Measurements from ENCODE around the gene ADPRM. TPM values are rescaled to one million over a fixed set of nuclear protein-coding genes. Genes with fewer than 3 reads are reported as not detected.
A peak's percentile ranks its signal among the peaks of the same experiment; 100 is the strongest.

The ADPRM gene
- polyA plus RNA-seq, 1 donor from 2014 or later, result 33.2 TPM

DNA sequence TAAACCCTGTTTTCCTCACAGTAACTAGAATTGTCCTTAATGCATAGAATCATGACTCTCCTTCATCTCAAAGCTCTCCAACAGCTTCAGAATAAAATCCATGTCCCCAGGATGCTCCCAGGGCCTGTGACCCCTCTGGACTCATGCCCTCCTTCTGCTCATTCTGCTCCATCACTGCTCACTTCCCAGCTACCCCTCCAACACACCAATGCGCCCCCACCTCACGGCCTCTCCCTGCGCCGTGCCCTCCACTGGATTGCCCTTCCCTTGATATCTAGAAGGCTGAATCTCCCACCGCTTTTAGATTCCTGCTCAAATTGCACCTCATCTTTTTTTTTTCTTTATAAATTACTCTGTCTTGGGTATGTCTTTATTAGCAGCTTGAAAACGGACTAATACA lies 45.0 kb downstream of the ADPRM start:
- Mint-ChIP-seq H3K9me3 (no peaks in the 10 kb centered on the region), H3K4me3 (no peak overlapping the region), H3K4me1 (no peaks in the 10 kb centered on the region), H3K27ac (no peak overlapping the region), H3K36me3 (no peaks in the 10 kb centered on the region), H3K27me3 (peaks cover 13% of the 10 kb centered on the region)

DNA sequence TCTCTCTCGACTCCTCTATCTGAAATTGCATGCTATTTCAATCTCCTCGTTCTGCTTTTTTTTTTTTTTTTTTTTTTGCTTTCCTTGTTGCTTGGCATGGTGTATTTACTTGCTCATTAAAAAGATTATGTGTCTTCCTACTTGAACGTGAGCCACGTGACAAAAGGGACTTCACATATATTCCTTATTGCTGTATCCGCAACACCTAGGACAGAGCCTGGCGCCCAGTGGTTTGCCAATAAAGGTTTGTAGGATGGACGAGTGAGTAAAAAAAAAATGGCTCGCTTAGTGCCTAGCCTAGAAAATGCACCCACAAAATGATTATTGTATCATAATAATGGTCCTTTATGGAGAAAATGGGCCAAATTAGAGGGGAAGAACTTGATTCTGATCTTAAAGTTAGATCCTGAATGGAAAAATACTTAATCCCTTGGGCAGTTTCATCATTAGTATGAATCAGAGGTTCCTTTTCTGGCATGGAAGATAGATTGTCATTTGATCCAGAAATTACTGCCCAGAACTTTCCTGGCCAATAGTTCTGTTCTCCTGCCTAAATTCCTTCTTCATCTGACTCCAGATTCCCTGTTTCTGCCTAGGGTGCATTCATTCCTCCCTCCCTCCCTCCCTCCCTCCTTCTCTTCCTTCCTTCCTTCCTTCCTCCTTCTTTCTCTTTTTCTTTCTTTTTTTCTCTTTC lies 46.1 kb downstream of the ADPRM start:
- Mint-ChIP-seq H3K4me1 (no peaks in the 10 kb centered on the region), H3K9me3 (no peaks in the 10 kb centered on the region), H3K4me3 (no peak overlapping the region), H3K36me3 (no peaks in the 10 kb centered on the region), H3K27me3 (peaks cover 14% of the 10 kb centered on the region), H3K27ac (no peak overlapping the region)

DNA sequence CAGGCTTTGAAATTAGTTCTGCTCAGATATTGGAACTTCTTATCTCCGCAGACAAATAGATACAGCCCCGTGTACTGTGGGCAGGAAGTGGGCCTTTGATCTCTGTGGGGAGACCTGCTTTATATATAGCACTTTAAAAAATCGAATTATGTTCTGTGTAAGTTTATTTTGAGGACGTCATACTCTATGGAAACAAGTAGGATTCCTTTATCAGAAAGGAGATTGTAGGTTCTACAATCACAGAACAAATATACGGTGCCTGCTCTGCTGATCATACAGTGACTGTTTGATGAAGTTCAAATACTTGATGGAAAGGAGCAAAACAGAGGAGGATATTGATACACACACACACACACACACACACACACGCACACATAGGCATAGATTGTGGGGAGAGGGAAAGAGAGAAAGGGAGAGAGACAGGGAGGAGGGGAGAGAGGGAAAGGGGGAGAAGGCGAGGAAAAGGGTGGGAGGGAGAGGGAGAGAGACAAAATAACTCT lies 47.2 kb downstream of the ADPRM start:
- Mint-ChIP-seq H3K4me3 (no peak overlapping the region), H3K4me1 (no peaks in the 10 kb centered on the region), H3K36me3 (no peaks in the 10 kb centered on the region), H3K27me3 (peaks cover 10% of the 10 kb centered on the region), H3K27ac (no peak overlapping the region), H3K9me3 (no peaks in the 10 kb centered on the region)

DNA sequence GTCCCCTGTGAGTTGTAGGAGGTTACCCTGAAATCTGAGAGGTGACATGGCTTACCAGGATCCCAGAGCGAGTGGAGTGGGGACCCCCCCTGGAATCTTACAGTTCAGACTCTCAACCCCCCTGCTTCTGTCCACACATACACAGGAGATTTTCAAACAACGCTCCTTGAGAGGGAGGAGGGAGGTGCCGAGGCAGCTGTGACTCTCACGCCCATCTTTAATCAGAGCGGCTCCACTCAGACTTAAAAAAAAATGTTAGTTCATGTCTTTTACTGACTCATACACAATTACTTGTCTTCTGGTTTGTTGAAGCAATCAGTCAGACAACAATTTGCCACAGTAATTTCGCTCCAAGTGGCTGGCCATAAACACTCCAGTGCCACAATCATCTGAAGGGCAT lies 47.8 kb downstream of the ADPRM start:
- no peak overlapping the region for H3K27ac Mint-ChIP-seq

DNA sequence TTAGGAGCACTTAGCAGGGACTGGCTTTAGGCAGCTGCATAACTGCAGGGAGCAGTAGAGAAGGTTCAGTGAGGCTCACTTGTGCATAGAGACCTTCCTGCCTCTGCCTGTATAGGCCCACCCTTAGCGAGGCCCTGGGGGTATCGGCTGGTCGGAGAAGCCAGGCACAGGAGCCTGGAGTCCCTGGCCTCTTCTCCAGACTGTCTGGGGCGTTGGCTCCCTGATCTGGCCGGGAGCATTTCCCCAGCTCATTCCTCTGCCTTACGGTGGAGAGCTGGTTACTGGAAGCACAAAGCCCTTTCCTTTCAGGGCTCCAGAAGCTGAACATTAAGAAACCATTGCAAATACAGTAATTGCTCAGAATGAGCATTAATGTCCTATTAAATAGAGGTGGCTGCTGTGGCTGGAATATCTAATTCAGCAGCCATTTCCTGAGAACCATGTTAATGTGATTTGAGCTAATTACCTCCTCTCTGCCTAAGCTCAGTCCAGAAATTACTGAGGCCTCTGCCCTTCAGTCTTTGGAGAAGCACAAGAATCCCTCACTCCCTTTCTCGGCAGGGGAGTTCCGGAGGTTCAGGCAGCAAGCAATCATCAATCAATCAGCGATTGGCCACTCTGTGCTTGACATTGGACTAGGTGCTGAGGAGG lies 51.3 kb downstream of the ADPRM start:
- no peak overlapping the region for H3K27ac Mint-ChIP-seq

More for the DNA sequence above, 47.8 kb downstream of the ADPRM start:
- Mint-ChIP-seq H3K27me3 (peaks cover 8% of the 10 kb centered on the region), H3K4me3 (no peak overlapping the region), H3K36me3 (no peaks in the 10 kb centered on the region), H3K4me1 (no peaks in the 10 kb centered on the region), H3K9me3 (no peaks in the 10 kb centered on the region)

DNA sequence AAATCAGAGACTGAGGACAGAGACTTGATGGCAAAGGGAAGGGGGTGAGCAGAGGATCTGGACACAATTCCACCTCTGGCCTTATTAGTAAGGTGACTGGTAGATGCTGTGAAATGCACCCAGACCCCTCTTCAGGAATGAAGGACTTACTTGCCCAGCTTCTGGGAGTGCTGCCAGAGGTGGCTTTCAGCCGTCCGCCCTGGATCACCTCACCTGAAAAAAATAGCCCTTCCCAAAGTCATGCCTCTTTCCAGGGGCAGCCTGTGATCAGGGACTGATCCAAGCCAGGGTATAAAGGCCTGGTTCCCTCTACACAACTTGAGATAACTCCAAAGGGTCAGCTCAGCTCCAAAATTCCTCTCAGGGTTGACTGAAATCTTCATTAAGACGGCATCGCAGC lies 52.8 kb downstream of the ADPRM start:
- Mint-ChIP-seq H3K9me3 (no peaks in the 10 kb centered on the region), H3K4me3 (no peak overlapping the region), H3K27ac (peak overlapping the region in 1 of 3 donors; percentile 51), H3K4me1 (no peaks in the 10 kb centered on the region), H3K36me3 (no peaks in the 10 kb centered on the region), H3K27me3 (peaks cover 5% of the 10 kb centered on the region)

More for the DNA sequence above, 51.3 kb downstream of the ADPRM start:
- Mint-ChIP-seq H3K9me3 (no peaks in the 10 kb centered on the region), H3K4me3 (no peak overlapping the region), H3K36me3 (no peaks in the 10 kb centered on the region), H3K27me3 (peaks cover 7% of the 10 kb centered on the region), H3K4me1 (no peaks in the 10 kb centered on the region)

DNA sequence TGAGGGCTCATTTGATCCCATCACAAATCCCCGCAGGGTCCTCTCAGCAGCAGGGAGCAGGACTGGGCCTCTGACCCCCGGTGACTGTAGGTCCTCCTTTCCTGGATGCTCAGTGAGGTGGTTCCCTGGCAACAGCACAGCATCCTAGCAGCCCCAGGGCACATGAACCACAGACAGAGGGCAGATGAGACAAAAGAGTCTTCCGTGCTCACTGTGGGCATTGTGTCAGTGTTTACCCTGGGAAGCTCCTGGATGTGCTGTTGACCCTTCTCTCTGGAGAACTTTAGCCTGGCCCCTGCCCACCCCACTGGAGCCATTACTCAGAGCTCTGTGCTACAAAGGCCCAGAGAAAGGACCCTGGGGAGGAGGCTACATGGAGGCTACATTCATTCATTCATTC lies 54.2 kb downstream of the ADPRM start:
- Mint-ChIP-seq H3K27me3 (peaks cover 3% of the 10 kb centered on the region), H3K36me3 (no peaks in the 10 kb centered on the region), H3K4me3 (no peak overlapping the region), H3K4me1 (no peaks in the 10 kb centered on the region), H3K27ac (no peak overlapping the region), H3K9me3 (no peaks in the 10 kb centered on the region)

DNA sequence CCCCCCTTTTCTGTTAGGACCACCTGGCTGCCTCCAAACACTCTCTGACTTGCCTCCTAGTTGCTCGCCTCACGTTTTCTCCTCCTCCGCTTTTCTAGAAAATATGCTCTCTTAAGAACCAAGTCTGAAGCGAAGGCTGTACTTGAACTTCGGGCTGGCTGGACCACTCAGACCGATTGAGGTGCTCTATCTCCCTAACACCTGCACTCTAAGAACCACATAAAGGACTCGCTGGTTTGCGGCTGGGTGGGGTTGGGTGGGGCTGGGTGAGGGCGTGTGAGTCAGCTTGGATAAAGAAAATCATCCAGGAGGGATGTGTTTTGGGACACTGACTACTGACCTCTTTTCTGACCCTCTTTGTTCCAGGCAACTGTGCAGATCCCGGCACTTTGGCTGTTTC lies 55.3 kb downstream of the ADPRM start:
- H3K36me3 Mint-ChIP-seq, result no peaks in the 10 kb centered on the region
- H3K4me1 Mint-ChIP-seq, result no peaks in the 10 kb centered on the region
- no peaks in the 10 kb centered on the region for H3K9me3 Mint-ChIP-seq

DNA sequence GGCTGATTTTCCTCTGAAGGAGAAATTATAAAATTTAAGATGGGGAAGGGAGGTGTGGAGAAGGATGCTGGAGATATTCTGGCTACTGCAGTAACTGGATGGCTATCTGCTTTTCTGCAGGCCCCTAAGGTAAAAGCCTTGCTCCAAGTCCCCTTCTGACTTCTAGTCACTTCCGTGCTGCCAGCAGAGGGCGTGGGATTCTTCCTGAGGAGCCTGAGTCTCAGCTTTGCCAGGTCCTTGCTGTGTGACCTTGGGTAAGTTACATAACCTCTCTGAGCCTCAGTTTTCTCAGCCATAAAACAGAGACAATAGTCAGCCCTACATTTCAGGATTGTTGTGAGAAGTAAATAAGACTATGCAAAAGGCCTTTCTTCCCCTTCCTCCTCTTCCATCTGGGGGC lies 56.7 kb downstream of the ADPRM start:
- no peaks in the 10 kb centered on the region for H3K27me3 Mint-ChIP-seq
- no peaks in the 10 kb centered on the region for H3K9me3 Mint-ChIP-seq
- H3K36me3 Mint-ChIP-seq, result peaks cover 2% of the 10 kb centered on the region
- no peak overlapping the region for H3K4me3 Mint-ChIP-seq
- H3K4me1 Mint-ChIP-seq, result no peaks in the 10 kb centered on the region
- no peak overlapping the region for H3K27ac Mint-ChIP-seq

More for the DNA sequence above, 55.3 kb downstream of the ADPRM start:
- Mint-ChIP-seq H3K27ac (no peak overlapping the region), H3K4me3 (no peak overlapping the region), H3K27me3 (peaks cover under 1% of the 10 kb centered on the region)

DNA sequence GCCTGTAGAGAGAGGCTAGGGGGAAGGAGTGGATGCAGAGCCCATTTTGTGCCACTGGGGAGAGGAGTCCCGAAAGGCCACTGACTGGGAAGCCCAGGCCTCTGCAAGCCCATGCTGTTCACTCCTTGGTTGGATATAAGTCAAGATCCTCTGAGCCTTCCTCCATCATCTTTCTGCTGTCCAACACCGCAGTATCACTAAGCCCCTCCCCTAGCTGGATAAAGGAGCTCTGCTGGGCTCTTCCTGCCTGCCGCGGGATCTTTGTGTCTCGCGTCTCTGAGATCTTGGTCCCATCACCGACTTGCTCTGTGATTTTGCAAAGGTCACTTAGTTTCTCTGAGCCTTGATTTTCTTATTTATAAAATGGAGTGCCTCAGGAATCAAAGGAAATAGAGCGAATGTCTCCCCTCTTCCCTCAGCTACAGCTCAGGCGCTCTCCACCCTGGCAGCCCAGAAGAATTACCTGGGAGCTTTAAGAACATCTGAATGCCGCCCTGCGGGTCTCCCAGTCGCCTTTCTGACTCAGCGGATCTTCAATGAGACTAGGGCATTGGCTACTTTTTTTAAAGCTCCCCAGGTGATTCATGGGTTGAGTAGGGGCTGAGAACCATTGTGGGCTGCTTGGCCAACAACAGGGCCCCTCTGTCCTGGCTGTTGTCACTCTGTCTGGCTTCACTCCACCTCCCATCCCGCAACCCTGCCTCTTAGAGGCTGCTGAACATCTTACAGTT lies 57.6 kb downstream of the ADPRM start:
- no peaks in the 10 kb centered on the region for H3K27me3 Mint-ChIP-seq
- H3K27ac Mint-ChIP-seq, result no peak overlapping the region
- no peaks in the 10 kb centered on the region for H3K4me1 Mint-ChIP-seq
- H3K36me3 Mint-ChIP-seq, result peaks cover 2% of the 10 kb centered on the region
- no peaks in the 10 kb centered on the region for H3K9me3 Mint-ChIP-seq
- H3K4me3 Mint-ChIP-seq, result no peak overlapping the region

DNA sequence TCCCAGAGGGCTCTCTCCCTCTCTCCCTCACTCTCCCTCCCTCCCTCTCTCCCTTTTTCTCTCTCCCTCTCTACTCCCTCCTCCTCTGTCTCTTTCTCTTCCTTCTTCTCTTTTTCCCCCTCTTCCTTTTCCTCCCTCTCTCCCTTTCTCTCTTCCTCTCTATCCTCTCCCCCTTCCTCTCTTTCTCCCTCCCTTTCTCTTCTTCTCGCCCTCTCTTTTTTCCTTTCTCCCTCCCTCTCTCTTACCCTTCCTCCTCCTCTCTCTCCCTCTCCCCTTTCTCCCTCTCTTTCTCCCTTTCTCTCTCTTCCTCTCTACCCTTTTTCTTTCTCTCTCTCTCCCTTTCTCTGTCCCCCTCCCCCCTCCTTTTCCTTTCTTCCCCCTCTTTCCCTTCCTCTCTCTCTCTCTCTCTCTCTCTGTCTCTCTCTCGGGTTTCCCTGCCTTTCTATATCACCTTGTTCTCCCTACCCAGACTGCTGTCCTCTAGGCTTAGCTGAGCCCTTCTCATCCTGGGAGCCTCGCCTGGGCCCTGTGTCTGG lies 58.3 kb downstream of the ADPRM start:
- H3K4me1 Mint-ChIP-seq, result no peaks in the 10 kb centered on the region
- no peak overlapping the region for H3K27ac Mint-ChIP-seq
- no peak overlapping the region for H3K4me3 Mint-ChIP-seq
- no peaks in the 10 kb centered on the region for H3K27me3 Mint-ChIP-seq
- no peaks in the 10 kb centered on the region for H3K9me3 Mint-ChIP-seq
- peaks cover 2% of the 10 kb centered on the region for H3K36me3 Mint-ChIP-seq

DNA sequence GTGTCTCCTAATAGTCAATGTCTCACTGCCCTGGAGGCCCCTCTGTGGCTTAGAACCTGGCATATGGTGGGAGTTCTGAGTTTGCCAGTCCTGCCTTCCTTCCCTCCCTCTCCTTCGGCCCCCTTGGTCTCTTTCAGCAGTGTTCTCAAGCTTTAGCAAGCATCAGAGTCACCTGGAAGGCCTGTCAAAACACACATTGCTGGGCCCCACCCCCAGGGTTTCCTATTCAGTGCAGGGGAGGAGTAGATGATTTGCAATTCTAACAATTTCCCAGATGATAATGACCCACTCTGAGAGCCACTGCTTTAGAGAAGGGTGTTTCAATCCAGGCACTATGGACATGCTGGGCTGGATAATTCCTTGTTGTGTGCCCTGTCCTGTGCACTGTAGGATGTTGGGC lies 58.8 kb downstream of the ADPRM start:
- no peak overlapping the region for H3K4me3 Mint-ChIP-seq
- H3K9me3 Mint-ChIP-seq, result no peaks in the 10 kb centered on the region
- H3K36me3 Mint-ChIP-seq, result peaks cover 2% of the 10 kb centered on the region
- H3K27ac Mint-ChIP-seq, result no peak overlapping the region
- H3K4me1 Mint-ChIP-seq, result no peaks in the 10 kb centered on the region
- H3K27me3 Mint-ChIP-seq, result no peaks in the 10 kb centered on the region

DNA sequence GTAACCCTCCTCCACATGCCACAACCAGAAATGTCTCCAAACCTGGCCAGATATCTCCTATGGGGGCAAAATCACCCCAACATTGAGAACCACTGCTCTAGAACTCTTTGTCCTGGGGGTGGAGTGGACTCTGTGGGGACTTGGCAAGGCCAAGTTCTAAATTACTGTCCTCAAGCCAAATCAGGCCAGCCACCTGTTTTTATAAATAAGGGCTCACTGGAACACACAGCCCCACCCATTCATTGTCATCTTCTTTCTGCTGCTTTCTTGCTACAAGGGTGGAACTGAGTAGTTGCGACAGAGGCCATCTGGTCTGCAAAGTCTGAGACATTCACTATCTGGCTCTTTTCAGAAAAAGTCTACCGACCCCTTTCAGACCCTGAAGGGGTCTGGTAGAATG lies 59.2 kb downstream of the ADPRM start:
- Mint-ChIP-seq H3K4me3 (peak overlapping the region in 1 of 4 donors; percentile 18), H3K27me3 (no peaks in the 10 kb centered on the region), H3K9me3 (no peaks in the 10 kb centered on the region), H3K36me3 (peaks cover 2% of the 10 kb centered on the region), H3K4me1 (no peaks in the 10 kb centered on the region), H3K27ac (no peak overlapping the region)

DNA sequence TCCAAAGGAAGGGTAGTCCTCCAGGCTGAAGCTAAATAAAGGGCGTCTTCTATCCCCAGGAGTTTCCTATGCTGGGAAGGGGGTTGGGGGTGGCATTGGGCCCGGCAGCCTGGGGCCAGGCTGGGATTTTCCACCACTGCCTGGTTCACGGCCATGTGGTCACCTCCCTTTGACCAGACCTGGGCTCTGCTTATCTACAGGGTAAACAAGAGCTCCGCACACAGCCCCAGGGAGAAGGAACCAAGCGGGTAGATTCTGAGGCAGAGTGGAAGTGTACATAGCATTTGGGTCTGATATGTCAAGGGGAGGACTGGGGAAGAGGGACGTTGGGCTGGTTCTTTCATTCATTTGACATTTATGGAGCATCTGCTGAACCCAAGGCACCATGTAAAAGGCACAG lies 59.7 kb downstream of the ADPRM start:
- H3K27me3 Mint-ChIP-seq, result no peaks in the 10 kb centered on the region
- no peaks in the 10 kb centered on the region for H3K4me1 Mint-ChIP-seq
- H3K27ac Mint-ChIP-seq, result no peak overlapping the region
- H3K9me3 Mint-ChIP-seq, result no peaks in the 10 kb centered on the region
- H3K36me3 Mint-ChIP-seq, result peaks cover 2% of the 10 kb centered on the region
- peak overlapping the region in 1 of 4 donors; percentile 18 for H3K4me3 Mint-ChIP-seq

DNA sequence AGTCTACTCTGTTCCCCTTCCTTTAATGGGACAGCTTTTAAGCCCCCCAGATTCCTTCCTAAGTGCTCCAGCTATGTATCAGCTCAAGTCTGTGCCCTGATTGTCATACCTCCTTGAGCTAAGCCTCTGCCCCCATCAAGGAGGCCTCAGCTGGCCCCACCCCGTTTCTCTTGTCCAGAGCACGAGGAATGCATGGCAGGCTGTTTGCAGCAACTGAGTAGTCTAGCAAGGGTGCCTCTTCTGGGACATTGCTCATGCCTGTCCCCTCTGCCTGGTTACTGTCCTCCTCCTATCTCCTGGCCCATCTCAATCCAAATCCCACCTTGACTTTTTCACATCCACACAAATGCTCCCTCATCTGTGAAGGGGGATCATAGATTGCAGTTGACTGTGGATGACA lies 60.3 kb downstream of the ADPRM start:
- Mint-ChIP-seq H3K4me1 (no peaks in the 10 kb centered on the region), H3K9me3 (no peaks in the 10 kb centered on the region), H3K4me3 (no peak overlapping the region), H3K36me3 (peaks cover 2% of the 10 kb centered on the region), H3K27ac (no peak overlapping the region), H3K27me3 (no peaks in the 10 kb centered on the region)

Measured in IgD-negative memory B cell (primary cell).